ENCODE results near the gene MRC1. TPM values are rescaled to one million over a fixed set of nuclear protein-coding genes. Genes with fewer than 3 reads are reported as not detected.
A peak's percentile ranks its signal among the peaks of the same experiment; 100 is the strongest.

MRC1 gene
- total RNA-seq: 100 to 1,000 TPM in 1 of 2 donors, 10 to 100 TPM in 1; 71.1 to 157 TPM
- long read RNA-seq, donor 1, full-length matches to known transcripts: 3 of 29 reads
- long read RNA-seq, donor 1, partial matches to known transcripts: 25 of 29 reads
- long read RNA-seq, donor 1, other reads (novel, unspliced or antisense): 1 of 29 reads
- long read RNA-seq, donor 2, partial matches to known transcripts: 17 of 19 reads
- long read RNA-seq, donor 2, other reads (novel, unspliced or antisense): 2 of 19 reads

GRCh38 chr10:17808971-17809841 is at the start of gene MRC1:
TSS of gene MRC1 (plus strand) at chr10:17809348. CDS start at chr10:17809466, 118 bp downstream.
- DNase-seq (ENCODE audit: low spot score): peak; percentile 83
- intact Hi-C loops (cut with DNase I): no loop called here

- intact Hi-C loops (cut with DNase I): no loop called here
- DNase-seq (ENCODE audit: low spot score): no peak
Observed at GRCh38 chr10:17764142-17764541, 45.0 kb upstream of the MRC1 start.

DNA sequence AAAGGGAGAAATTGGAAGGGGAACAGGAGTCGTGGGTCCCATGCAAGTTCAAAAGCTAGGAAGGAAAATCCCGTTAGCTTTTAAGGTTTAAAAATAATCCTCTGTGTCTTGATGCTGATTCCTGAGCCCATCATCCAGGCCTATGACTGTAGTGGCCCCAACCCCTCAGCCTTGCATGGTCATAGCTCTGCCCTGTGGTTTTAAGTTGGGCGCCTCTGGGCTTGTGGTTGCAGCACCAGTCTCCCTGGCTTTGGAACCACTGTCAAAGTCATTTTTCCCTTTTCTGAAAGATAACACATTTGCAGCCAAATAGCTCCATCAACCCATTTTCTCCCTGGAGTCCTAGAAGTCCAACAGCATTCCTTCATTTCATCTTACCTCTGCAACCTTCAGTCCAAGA is 43.5 kb upstream of the MRC1 start:
- intact Hi-C loops (cut with DNase I): loop anchor here in 1 of 2 donors (1.0 kb wide), 1 partner anchor 27 kb away; no protein-coding TSS in a partner anchor

DNA sequence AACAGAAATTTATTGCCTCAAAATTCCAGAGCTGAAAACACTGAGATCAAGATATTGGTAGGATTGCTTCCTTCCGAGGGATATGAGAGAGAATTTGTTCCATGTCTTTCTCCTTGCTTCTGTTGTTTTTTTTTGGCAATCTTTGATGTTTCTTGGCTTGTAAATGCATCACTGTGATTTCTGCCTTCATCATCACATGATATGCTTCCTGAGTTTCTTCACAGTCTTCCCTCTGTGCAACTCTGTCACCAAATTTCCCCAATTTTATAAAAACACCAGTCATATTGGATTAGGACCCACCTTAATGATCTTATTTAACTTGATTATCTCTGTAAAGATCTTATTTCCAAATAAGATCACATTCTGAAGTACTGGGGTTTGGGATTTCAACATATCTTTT is 42.4 kb upstream of the MRC1 start:
- DNase-seq (ENCODE audit: low spot score): no peak
- intact Hi-C loops (cut with DNase I): loop anchor here in 1 of 2 donors (1.0 kb wide), 1 partner anchor 26 kb away; no protein-coding TSS in a partner anchor

More for the DNA sequence above, 43.5 kb upstream of the MRC1 start:
- DNase-seq (ENCODE audit: low spot score): no peak

DNA sequence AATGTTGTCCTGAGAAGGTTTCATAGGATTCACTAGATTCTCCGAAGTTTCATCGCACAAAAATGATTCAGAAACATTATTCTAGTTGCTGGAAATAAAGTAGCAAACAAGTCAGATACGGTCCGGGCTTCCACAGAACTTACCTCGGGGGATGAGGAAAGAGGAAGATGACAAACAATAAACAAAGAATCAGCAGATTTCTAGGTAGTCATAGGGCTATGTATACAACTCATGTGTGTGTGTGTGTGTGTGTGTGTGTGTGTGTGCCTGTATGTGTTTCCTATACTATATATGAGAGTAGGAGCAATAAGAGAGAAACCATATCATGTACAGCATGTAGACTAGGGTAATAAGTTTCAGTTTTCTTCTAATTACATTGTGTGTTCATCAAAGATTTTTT is 40.7 kb upstream of the MRC1 start:
- DNase-seq (ENCODE audit: low spot score): no peak
- intact Hi-C loops (cut with DNase I): no loop called here

DNA sequence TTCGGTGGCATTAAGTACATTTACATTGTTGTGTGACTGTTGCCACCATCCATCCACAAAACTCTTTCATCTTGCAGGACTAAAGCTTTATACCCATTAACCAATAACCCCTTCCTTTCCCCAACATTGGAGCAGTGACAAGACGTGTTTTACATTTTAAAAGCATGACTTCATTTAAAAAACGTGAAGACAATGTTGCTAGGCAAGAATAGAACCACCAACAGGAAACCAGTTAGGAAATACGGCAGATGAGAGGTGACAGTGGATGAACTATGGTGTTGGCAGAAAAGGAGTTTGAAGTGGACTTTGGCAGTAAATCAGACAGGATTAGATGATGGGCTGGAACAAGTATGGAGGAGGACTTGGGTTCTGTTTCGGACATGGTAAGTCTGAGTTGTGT is 40.2 kb upstream of the MRC1 start:
- DNase-seq (ENCODE audit: low spot score): no peak
- intact Hi-C loops (cut with DNase I): no loop called here

DNA sequence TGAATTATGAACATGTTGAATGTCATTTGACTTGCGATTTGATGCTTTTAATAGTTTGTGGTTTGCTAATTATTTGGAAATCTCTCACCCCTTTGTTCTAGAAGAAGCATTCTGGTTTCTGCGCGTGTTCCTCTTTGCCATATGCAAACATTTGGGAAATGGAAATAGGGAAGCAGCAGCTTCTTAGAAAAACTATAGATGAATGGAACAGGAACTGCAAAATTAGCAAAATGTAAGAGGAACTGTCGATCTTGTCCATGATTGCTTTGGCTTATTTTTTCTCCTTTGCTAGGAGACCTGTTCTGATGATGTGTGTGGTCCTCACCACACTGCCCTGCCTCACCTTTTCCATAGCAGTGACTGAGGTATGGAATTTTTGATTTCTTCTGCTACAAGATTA is 38.1 kb upstream of the MRC1 start:
- DNase-seq (ENCODE audit: low spot score): no peak

GRCh38 chr10:17779784-17780183 is 29.4 kb upstream of the MRC1 start:
- intact Hi-C loops (cut with DNase I): no loop called here
- no peak for DNase-seq (ENCODE audit: low spot score)

More for the DNA sequence above, 38.1 kb upstream of the MRC1 start:
- intact Hi-C loops (cut with DNase I): no loop called here

GRCh38 chr10:17780727-17781126 is 28.4 kb upstream of the MRC1 start:
- no peak for DNase-seq (ENCODE audit: low spot score)
- intact Hi-C loops (cut with DNase I): no loop called here

GRCh38 chr10:17781856-17782255 is 27.3 kb upstream of the MRC1 start:
- intact Hi-C loops (cut with DNase I): no loop called here

GRCh38 chr10:17782921-17783665 is 26.1 kb upstream of the MRC1 start:
- intact Hi-C loops (cut with DNase I): no loop called here
- DNase-seq (ENCODE audit: low spot score): no peak

More at GRCh38 chr10:17781856-17782255, 27.3 kb upstream of the MRC1 start:
- DNase-seq (ENCODE audit: low spot score): no peak

- DNase-seq (ENCODE audit: low spot score): no peak
- intact Hi-C loops (cut with DNase I): no loop called here
Observed at GRCh38 chr10:17783751-17784150, 25.4 kb upstream of the MRC1 start.

- DNase-seq (ENCODE audit: low spot score): no peak
- intact Hi-C loops (cut with DNase I): no loop called here
Observed at GRCh38 chr10:17784688-17785087, 24.5 kb upstream of the MRC1 start.

GRCh38 chr10:17785276-17785930 is 23.7 kb upstream of the MRC1 start:
- DNase-seq (ENCODE audit: low spot score): no peak
- intact Hi-C loops (cut with DNase I): no loop called here

GRCh38 chr10:17787087-17787961 is 21.8 kb upstream of the MRC1 start:
- intact Hi-C loops (cut with DNase I): no loop called here
- no peak for DNase-seq (ENCODE audit: low spot score)

DNA sequence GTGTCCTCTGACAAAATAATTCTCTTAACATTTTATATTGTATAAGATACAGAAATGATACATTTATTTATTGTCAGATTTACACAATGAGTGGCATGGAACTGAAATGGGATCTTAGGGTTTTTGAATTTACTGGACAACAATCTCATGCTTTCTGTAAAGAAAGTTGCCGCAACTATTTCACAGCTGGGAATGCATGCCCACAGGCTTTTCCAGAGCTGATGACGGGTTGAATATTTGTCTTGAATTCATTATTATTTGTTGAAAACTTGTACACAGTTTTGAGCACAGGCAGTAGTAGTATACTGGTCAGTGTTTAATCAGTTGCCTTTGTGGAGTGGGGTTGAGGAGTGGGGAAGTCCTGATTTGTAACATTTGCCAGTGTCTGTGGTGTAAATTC is 20.5 kb upstream of the MRC1 start:
- no peak for DNase-seq (ENCODE audit: low spot score)
- intact Hi-C loops (cut with DNase I): no loop called here

GRCh38 chr10:17789396-17789795 is 19.8 kb upstream of the MRC1 start:
- intact Hi-C loops (cut with DNase I): no loop called here
- DNase-seq (ENCODE audit: low spot score): no peak

DNA sequence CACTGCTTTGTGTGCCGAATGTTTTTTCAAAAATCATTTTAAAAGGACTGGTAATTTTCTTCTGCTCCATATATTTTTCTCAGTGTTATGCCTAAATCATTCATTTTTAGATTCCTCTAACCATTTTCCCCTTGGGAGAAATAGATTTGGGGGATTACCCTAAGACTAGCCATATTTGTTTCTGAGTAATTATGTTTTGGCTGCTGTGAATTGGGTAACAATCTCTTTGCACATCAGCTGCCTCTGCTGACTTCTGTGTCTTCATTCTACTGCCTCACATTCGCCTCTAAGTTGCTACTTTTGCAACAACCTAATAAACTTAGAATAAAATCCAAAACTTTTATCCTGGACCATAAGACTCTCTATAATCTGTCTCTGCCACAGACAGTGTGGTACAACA is 18.5 kb upstream of the MRC1 start:
- intact Hi-C loops (cut with DNase I): no loop called here
- no peak for DNase-seq (ENCODE audit: low spot score)
